Non-pigmented ciliary epithelial cell (primary cell): ENCODE results near the gene TMC5.

Source experiments
- DNase-seq: peaks from one replicate; pipeline ENCODE4 v3.0.0-alpha.2; 2010; ENCODE audit warnings: low read depth

The TMC5 gene

GRCh38 chr16:19505600-19506303 lies 88.1 kb downstream of the TMC5 start:
- no peak for DNase-seq

- DNase-seq, result no peak
These were observed 89.3 kb downstream of the TMC5 start for GRCh38 chr16:19506965-19507364.

GRCh38 chr16:19507867-19508266 lies 90.2 kb downstream of the TMC5 start:
- no peak for DNase-seq

GRCh38 chr16:19512297-19512696 lies 94.6 kb downstream of the TMC5 start:
- DNase-seq, result no peak

- no peak for DNase-seq
These were observed 95.8 kb downstream of the TMC5 start for GRCh38 chr16:19513377-19514053.

- no peak for DNase-seq
These were observed 98.1 kb downstream of the TMC5 start for GRCh38 chr16:19515757-19516156.

- no peak for DNase-seq
These were observed 99.9 kb downstream of the TMC5 start for GRCh38 chr16:19517424-19518089.

GRCh38 chr16:19518388-19518787 lies 100.7 kb downstream of the TMC5 start:
- DNase-seq, result no peak

GRCh38 chr16:19520861-19521331 lies 103.2 kb downstream of the TMC5 start:
- DNase-seq, result no peak

- DNase-seq, result peak; percentile 44
These were observed 104.1 kb downstream of the TMC5 start, which contains the start of gene GDE1 for GRCh38 chr16:19521471-19522396. GDE1 (minus strand) TSS chr16:19522098; CDS start chr16:19521964, 134 bp downstream.

- no peak for DNase-seq
These were observed 104.7 kb downstream of the TMC5 start for GRCh38 chr16:19522397-19522732.

GRCh38 chr16:19522760-19523159 lies 105.1 kb downstream of the TMC5 start:
- DNase-seq, result no peak

GRCh38 chr16:19523184-19523558 lies 105.5 kb downstream of the TMC5 start:
- no peak for DNase-seq

- peak; percentile 83 for DNase-seq
These were observed 106.1 kb downstream of the TMC5 start, which contains the start of gene CCP110 for GRCh38 chr16:19523559-19524355. CCP110 (plus strand) TSS chr16:19523942; CDS start chr16:19527882, 3,940 bp downstream.

- DNase-seq, result no peak
These were observed 106.6 kb downstream of the TMC5 start for GRCh38 chr16:19524356-19524615.

- no peak for DNase-seq
These were observed 107.1 kb downstream of the TMC5 start for GRCh38 chr16:19524616-19525384.

- no peak for DNase-seq
These were observed 107.7 kb downstream of the TMC5 start for GRCh38 chr16:19525385-19525723.

- DNase-seq, result no peak
These were observed 109.5 kb downstream of the TMC5 start for GRCh38 chr16:19527161-19527560.

- DNase-seq, result no peak
These were observed 111.0 kb downstream of the TMC5 start for GRCh38 chr16:19528666-19529065.

GRCh38 chr16:19532601-19533000 lies 114.9 kb downstream of the TMC5 start:
- no peak for DNase-seq
